Stimulated activated CD4-positive, alpha-beta T cell treated with anti-CD3 and anti-CD28 coated beads, Interleukin-15, amount 100 ng/mL, for 24 hours (primary cell): ENCODE data around the gene C16orf46.

Experiments
- DNase-seq: peaks from one replicate; pipeline ENCODE4 v3.0.0-alpha.2; 2020

C16orf46 gene

DNA sequence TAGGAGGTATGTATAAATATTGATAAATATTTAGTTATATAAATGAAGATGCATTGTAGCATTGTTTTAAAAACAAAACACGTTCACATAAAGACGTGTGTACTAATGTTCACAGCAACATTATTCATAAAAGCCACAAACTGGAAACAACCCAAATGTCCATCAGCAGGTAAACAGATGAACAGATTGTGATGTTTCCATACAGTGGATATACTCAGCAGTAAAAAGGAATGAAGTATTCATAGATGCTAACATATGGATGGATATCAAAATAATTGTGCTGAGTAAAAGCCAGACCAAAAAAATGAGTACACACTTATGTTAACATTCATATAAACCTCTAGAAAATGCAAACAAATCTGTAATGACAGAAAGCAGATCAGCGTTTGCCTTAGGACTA, 64.1 kb downstream of the C16orf46 start:
- no peak for DNase-seq
